Activated CD4-positive, alpha-beta T cell treated with anti-CD3 and anti-CD28 coated beads for 1 hour (primary cell): ENCODE results near the gene WWP2.
"Not testable (repeated sequence)": the region's sequence is repeated elsewhere in the genome, so short reads cannot be mapped to it uniquely, and the experiment has no call there.

Experiments used
- DNase-seq: peaks from one replicate; pipeline ENCODE4 v3.0.0-alpha.2; 2020

Gene WWP2

GRCh38 chr16:69747115-69747514 is 15.0 kb upstream of the WWP2 start:
- no peak for DNase-seq

- no peak for DNase-seq
These were observed 13.3 kb upstream of the WWP2 start for GRCh38 chr16:69748694-69749345.

- DNase-seq: no peak
These were observed 8.0 kb upstream of the WWP2 start for GRCh38 chr16:69754143-69754468.

- peak; percentile 97 for DNase-seq
These were observed 7.4 kb upstream of the WWP2 start, which contains the start of gene NOB1 for GRCh38 chr16:69754469-69755310. TSS of gene NOB1 (minus strand) at chr16:69754926. CDS start at chr16:69754910, 16 bp downstream.

GRCh38 chr16:69756705-69757104 is 5.4 kb upstream of the WWP2 start:
- no peak for DNase-seq

GRCh38 chr16:69757375-69757774 is 4.8 kb upstream of the WWP2 start:
- DNase-seq: not testable (repeated sequence)

GRCh38 chr16:69762814-69763598 is 874 bp downstream of the WWP2 start:
- no peak for DNase-seq

GRCh38 chr16:69763599-69763942 is 1.4 kb downstream of the WWP2 start:
- DNase-seq: no peak

- DNase-seq: no peak
These were observed 5.5 kb downstream of the WWP2 start for GRCh38 chr16:69767459-69768229.

GRCh38 chr16:69768666-69769065 is 6.5 kb downstream of the WWP2 start:
- no peak for DNase-seq

- no peak for DNase-seq
These were observed 7.3 kb downstream of the WWP2 start for GRCh38 chr16:69769404-69769803.

- DNase-seq: no peak
These were observed 9.5 kb downstream of the WWP2 start for GRCh38 chr16:69771651-69771967.

- DNase-seq: no peak
These were observed 11.3 kb downstream of the WWP2 start for GRCh38 chr16:69773260-69773947.

- DNase-seq: no peak
These were observed 13.4 kb downstream of the WWP2 start for GRCh38 chr16:69775563-69775962.

GRCh38 chr16:69779724-69780123 is 17.6 kb downstream of the WWP2 start:
- no peak for DNase-seq

GRCh38 chr16:69781118-69781517 is 19.0 kb downstream of the WWP2 start:
- no peak for DNase-seq

GRCh38 chr16:69784586-69784985 is 22.5 kb downstream of the WWP2 start:
- no peak for DNase-seq

GRCh38 chr16:69787883-69788282 is 25.8 kb downstream of the WWP2 start:
- no peak for DNase-seq

- DNase-seq: not testable (repeated sequence)
These were observed 29.3 kb downstream of the WWP2 start for GRCh38 chr16:69791391-69791847.

- no peak for DNase-seq
These were observed 31.4 kb downstream of the WWP2 start for GRCh38 chr16:69793526-69793925.

GRCh38 chr16:69794486-69794885 is 32.4 kb downstream of the WWP2 start:
- DNase-seq: no peak
